A673 (cell line): ENCODE measurements around the gene BFAR.

Experiments
- CTCF ChIP-seq: fragments of 300-800, 200-600 bp; sonication (generic); conservative IDR thresholded peaks from 2 replicates; pipeline ENCODE4 v1.5.1; 2017; ENCODE audit warnings: low read depth, mild to moderate bottlenecking, antibody characterized with exemption, low read length, moderate library complexity, mixed read lengths
- EZH2 ChIP-seq: fragments of 200-600 bp; sonication (generic); IDR thresholded peaks from 2 replicates; pipeline ENCODE4 v1.6.1; 2017; ENCODE audit warnings: borderline replicate concordance, low read depth, mild to moderate bottlenecking, mixed read lengths, antibody characterized with exemption, low read length; ENCODE audit not compliant: poor library complexity, severe bottlenecking

- TF ChIP-seq CTCF (no peak), EZH2 (no peak)
Observed at GRCh38 chr16:14629612-14629918, 3.2 kb upstream of the BFAR start.
